GM12801 (cell line): ENCODE measurements around the gene TFCP2.

ENCODE experiments used
- TF ChIP-seq, protein P1 (sequence below): IDR thresholded peaks from one replicate; pipeline ENCODE4 v1.5.1; 2011; ENCODE audit warnings: control low read depth; ENCODE audit not compliant: insufficient read length; ENCODE audit errors: extremely low read depth

TFCP2 gene, protein sequence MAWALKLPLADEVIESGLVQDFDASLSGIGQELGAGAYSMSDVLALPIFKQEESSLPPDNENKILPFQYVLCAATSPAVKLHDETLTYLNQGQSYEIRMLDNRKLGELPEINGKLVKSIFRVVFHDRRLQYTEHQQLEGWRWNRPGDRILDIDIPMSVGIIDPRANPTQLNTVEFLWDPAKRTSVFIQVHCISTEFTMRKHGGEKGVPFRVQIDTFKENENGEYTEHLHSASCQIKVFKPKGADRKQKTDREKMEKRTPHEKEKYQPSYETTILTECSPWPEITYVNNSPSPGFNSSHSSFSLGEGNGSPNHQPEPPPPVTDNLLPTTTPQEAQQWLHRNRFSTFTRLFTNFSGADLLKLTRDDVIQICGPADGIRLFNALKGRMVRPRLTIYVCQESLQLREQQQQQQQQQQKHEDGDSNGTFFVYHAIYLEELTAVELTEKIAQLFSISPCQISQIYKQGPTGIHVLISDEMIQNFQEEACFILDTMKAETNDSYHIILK

DNA sequence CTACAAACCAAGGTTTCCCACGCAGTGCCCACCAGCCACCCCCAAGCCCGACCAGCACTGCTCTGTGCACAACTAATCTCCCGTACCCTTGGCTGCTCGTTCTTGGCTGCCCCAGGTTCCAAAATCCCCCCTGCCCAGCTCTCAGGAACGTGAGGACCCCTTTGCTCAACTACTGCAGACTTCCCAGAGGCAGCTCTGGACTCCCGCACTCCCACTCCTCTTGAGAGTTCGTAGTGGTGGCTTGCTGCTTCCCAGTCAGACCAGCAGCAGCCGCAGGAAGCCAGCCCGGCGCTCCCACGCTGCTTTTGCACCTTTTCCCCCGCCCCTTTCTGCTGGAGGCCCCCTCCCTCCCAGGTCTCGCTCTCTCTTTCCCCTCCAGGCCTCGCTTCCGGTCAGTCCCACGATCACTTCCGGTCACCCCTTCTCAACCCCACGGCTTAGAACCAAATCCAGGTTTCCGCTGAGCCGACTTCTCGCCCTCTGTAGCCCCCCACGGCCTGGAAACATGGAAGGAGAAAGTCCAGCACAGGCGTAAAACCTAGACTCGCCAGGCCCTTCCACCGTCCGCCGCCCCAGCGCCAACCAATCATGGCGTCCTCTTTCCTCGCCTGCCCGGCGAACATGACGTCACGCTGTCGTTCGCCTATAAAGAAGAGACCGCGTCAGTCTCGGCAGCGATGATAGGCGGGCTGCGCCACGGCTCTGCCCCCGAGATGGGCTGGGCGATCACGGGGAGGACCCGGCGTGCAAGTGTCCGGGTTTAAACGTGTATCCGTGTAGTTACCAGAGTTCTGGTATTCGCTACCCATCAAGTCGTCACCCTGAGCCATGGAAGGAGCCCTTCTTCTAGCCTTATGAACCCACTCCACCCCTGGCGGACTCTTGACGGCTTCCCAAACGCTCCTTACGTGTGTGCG is at the start of gene TFCP2:
Gene TFCP2, minus strand, starts transcription at position 621 of the 917 bp plus-strand sequence. CDS start 713 bp downstream, outside the sequence.
- TF ChIP-seq, protein P1, sequence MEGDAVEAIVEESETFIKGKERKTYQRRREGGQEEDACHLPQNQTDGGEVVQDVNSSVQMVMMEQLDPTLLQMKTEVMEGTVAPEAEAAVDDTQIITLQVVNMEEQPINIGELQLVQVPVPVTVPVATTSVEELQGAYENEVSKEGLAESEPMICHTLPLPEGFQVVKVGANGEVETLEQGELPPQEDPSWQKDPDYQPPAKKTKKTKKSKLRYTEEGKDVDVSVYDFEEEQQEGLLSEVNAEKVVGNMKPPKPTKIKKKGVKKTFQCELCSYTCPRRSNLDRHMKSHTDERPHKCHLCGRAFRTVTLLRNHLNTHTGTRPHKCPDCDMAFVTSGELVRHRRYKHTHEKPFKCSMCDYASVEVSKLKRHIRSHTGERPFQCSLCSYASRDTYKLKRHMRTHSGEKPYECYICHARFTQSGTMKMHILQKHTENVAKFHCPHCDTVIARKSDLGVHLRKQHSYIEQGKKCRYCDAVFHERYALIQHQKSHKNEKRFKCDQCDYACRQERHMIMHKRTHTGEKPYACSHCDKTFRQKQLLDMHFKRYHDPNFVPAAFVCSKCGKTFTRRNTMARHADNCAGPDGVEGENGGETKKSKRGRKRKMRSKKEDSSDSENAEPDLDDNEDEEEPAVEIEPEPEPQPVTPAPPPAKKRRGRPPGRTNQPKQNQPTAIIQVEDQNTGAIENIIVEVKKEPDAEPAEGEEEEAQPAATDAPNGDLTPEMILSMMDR = no peak

DNA sequence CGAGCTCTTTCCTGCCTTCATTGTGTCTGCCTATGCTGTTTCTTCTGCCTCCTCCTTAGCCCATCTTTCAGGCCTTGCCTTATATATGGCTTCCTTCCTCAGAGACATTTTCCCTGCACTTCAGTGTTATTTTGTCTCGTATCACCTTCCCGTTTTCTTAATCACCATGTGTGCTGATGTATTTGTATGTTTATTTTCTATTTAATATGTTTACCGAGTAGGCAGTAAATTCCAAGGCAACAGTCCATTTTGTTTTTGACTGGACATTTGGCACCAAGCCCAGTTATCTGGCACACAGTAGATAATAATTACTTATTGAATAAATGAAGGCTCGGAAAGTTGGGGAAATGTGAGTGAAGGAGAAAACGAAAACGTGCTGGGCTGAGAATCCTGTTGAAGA is 49.5 kb upstream of the TFCP2 start:
- TF ChIP-seq, protein P1 = no peak

DNA sequence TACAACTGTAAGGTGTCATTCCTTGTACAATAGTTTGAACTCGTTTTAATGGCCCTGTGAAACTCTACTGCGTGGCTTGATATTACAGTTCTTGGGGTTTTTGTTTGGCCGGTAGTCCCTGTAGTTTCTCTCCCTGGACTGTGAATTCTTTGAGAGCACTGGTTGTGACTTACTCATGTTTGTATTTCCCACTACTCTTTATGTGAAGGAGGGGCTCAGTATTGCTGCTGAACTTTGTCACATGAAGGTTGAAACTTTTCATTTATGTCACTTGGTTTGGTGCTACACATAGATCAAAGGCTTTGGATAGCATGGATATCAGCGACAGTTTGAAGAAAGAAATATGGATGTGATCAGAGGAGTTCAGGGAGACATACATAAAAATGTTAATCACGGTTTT is 46.4 kb upstream of the TFCP2 start:
- TF ChIP-seq, protein P1 = no peak

DNA sequence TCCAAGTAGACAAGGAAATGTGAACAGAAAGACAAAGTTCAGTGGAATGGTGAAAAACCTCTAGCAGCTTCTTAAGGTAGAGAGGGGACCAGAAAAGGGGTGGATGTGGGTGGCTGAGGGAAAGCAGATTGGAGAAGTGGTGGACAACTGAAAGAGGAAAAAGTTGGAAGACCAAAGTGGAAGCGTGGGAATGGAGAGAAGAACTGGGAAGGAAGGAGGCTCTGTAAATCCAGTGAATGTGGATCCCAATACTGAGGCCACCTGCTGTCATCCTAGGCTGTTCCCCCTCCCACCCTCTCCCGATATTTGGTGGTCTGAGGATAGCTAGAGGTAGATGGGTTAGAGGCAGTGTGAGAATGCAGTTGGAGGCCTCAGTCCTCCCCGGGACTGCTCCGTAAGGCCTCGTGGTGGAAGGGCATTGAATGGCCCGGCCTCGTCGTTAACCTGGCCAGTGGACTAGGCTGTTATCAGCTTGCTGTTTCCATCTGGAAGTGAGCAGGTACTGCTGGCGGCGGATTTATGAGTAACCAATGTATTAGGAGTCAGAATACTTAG is 45.7 kb upstream of the TFCP2 start:
- TF ChIP-seq, protein P1 = no peak

DNA sequence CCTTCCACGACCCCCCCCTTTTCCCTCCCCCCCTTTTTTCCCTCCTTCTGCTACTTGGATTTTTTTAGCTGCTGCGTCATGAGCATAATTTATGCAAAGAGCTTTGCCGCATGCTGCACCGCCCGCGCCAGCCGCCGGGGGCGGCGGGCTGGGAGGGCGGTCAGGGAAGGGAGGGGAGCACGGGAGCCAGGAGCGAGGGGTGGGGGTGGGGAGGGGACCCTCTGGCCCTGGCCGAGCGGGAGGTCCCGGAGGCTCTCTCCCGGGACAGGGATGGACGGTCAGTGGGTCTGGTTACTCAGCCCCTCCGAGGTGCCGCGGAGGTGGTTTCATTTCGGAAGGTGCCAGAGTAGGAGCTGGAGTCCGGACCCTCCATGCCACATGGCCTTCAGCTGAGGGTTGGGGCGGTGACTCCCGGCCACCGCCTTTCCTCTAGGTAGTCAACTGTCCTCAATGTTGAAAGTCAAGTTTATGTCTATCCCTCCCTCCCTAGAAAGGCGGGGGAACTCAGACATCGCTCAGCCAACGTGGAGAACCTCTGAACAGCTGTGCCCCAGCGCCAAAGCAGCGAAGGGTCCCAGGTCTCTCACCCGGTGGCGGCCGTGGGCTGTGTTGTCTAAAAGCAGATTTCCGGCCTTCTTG is 45.2 kb upstream of the TFCP2 start, which contains the start of gene POU6F1:
Gene POU6F1, minus strand, starts transcription at position 95 of the 639 bp plus-strand sequence. CDS start 11,226 bp downstream, outside the sequence.
- TF ChIP-seq, protein P1 = no peak

DNA sequence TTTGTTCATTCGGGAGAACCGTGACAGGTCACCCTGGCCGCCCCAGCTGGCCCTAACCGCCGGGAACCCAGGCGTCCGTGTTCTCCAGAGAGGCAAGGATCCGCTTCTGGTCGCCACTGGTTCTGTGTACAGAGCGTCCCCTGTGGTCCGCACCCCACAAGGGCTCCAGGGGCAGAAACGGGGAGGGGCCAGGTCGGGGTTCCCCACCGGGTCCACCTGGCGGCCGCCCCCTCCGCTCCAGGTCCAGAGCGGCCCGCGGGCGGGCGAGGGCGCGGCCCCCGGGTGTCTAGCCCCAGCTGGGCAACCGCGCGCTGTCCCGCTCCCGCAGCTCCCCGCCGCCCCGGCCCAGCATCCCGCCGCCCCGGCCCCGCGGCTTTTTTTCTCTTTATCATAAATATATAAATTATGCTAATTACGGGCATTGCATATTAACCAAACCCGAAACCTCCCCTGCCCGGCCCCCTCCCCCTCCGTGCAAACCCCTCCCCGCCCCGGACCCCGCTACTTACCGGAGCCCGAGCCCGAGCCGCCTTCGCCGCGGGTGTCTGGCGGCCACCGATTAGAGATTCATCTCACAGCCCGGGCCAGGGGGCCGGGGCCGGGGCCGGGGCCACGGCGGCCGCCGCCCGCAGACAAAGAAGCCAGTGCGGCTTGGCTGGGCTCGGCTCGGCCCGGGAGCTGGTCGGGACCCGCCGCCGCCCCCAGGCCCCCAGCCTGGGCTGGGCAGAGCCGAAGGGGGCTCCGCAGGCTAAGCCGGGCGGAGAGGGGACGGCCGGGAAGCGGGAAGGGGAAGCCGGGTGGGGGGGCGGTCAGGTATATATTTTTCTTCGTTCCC is 44.4 kb upstream of the TFCP2 start:
- TF ChIP-seq, protein P1 = no peak
